ENCODE results near the gene ZMYND15.
"Not testable (repeated sequence)": the region's sequence is repeated elsewhere in the genome, so short reads cannot be mapped to it uniquely, and the experiment has no call there.

Gene ZMYND15

GRCh38 chr17:4699401-4700056, 40.1 kb upstream of the ZMYND15 start:
- not testable (repeated sequence) for ATAC-seq

- TF ChIP-seq SNAI2 (CRISPR knock-in tag; IDR thresholded peaks at IDR 0.05) (no peak), ZNF565 (CRISPR knock-in tag; conservative IDR thresholded peaks at IDR 0.05; ENCODE audit: low read depth) (no peak), POU6F1 (CRISPR knock-in tag; IDR thresholded peaks at IDR 0.05; ENCODE audit: borderline replicate concordance, low read depth) (no peak), CREB5 (CRISPR knock-in tag; IDR thresholded peaks at IDR 0.05; ENCODE audit: low read depth) (no peak)
- no peak for ATAC-seq
Measured at GRCh38 chr17:4701116-4701515, 38.5 kb upstream of the ZMYND15 start.

GRCh38 chr17:4703330-4703691, 36.3 kb upstream of the ZMYND15 start:
- no peak for ATAC-seq

GRCh38 chr17:4704574-4704907, 35.1 kb upstream of the ZMYND15 start:
- not testable (repeated sequence) for ATAC-seq

More at GRCh38 chr17:4703330-4703691, 36.3 kb upstream of the ZMYND15 start:
- TF ChIP-seq RARB (CRISPR knock-in tag; IDR thresholded peaks at IDR 0.05) = no peak

- no peak for ATAC-seq
- TF ChIP-seq CSRNP3 (CRISPR knock-in tag; IDR thresholded peaks at IDR 0.05) (no peak), POU6F1 (CRISPR knock-in tag; IDR thresholded peaks at IDR 0.05; ENCODE audit: borderline replicate concordance, low read depth) (no peak), ISL1 (CRISPR knock-in tag; IDR thresholded peaks at IDR 0.05) (no peak), ZNF70 (CRISPR knock-in tag; IDR thresholded peaks at IDR 0.05) (no peak), RARB (CRISPR knock-in tag; IDR thresholded peaks at IDR 0.05) (no peak), PATZ1 (CRISPR knock-in tag; IDR thresholded peaks at IDR 0.05; ENCODE audit: borderline replicate concordance) (no peak), ZFP3 (CRISPR knock-in tag; IDR thresholded peaks at IDR 0.05) (no peak), ZNF565 (CRISPR knock-in tag; conservative IDR thresholded peaks at IDR 0.05; ENCODE audit: low read depth) (no peak), GLIS3 (CRISPR knock-in tag; IDR thresholded peaks at IDR 0.05) (no peak), ZFP30 (CRISPR knock-in tag; IDR thresholded peaks at IDR 0.05) (no peak), BACH2 (CRISPR knock-in tag; IDR thresholded peaks at IDR 0.05; ENCODE audit: borderline replicate concordance) (no peak)
Measured at GRCh38 chr17:4704991-4705390, 34.6 kb upstream of the ZMYND15 start.

GRCh38 chr17:4706121-4706520, 33.5 kb upstream of the ZMYND15 start:
- no peak for ATAC-seq
- TF ChIP-seq POU6F1 (CRISPR knock-in tag; IDR thresholded peaks at IDR 0.05; ENCODE audit: borderline replicate concordance, low read depth) (no peak), TSHZ2 (CRISPR knock-in tag; IDR thresholded peaks at IDR 0.05) (no peak), ZNF565 (CRISPR knock-in tag; conservative IDR thresholded peaks at IDR 0.05; ENCODE audit: low read depth) (no peak), CSRNP3 (CRISPR knock-in tag; IDR thresholded peaks at IDR 0.05) (no peak), ZNF70 (CRISPR knock-in tag; IDR thresholded peaks at IDR 0.05) (no peak), ESRRG (CRISPR knock-in tag; IDR thresholded peaks at IDR 0.05) (no peak), ZFP3 (CRISPR knock-in tag; IDR thresholded peaks at IDR 0.05) (no peak)

Measured in SK-N-SH treated with all-trans-retinoic acid at 6 μM for 48 hours (cell line).